HG03139 (cell line): ENCODE measurements around the gene INTS1.
"Not testable (repeated sequence)": the region's sequence is repeated elsewhere in the genome, so short reads cannot be mapped to it uniquely, and the experiment has no call there.

Experiments used
- ATAC-seq: cut with Tn5 transposase; IDR thresholded peaks from one replicate; pipeline ENCODE4 v1.9.1; 2021; ENCODE audit not compliant: unreplicated experiment

Gene INTS1

DNA sequence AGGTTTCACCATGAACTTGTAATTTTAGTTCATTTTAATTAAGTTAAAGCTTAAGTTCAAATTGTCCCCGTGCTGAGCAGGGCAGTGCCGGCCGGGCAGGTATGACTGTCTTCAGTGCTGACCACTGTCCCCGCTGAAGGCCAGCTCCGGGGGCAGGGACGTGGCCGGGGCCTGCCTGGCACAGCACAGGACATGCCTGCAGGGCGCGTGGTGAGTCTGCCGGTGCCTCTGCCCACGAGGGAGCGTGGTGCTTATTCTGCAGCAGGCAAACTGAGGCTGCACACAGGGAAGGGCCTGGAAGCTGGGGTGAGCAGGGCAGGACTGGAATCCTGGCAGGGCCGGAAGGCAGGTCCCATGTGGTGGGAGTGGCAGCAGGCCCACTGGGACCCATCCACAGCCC, 54.7 kb downstream of the INTS1 start:
- no peak for ATAC-seq

DNA sequence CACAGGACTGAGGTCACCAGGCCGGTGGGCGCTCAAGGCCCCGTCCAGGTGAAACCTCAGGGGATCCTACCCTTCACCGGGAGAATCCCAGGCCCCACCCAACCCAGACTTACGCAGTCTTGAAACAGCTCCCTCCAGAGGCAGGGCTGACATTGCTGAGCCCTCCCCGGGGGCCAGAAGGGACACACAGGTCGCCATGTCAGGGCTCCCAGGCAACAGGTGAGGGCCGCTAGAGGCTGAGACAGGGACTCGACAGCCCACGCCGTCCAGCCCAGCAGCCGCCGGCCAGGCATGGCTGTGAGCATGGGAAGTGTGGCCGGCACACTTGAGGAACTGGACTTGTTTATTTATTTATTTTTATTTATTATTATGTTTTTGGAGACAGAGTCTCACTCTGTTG, 55.2 kb downstream of the INTS1 start:
- no peak for ATAC-seq

DNA sequence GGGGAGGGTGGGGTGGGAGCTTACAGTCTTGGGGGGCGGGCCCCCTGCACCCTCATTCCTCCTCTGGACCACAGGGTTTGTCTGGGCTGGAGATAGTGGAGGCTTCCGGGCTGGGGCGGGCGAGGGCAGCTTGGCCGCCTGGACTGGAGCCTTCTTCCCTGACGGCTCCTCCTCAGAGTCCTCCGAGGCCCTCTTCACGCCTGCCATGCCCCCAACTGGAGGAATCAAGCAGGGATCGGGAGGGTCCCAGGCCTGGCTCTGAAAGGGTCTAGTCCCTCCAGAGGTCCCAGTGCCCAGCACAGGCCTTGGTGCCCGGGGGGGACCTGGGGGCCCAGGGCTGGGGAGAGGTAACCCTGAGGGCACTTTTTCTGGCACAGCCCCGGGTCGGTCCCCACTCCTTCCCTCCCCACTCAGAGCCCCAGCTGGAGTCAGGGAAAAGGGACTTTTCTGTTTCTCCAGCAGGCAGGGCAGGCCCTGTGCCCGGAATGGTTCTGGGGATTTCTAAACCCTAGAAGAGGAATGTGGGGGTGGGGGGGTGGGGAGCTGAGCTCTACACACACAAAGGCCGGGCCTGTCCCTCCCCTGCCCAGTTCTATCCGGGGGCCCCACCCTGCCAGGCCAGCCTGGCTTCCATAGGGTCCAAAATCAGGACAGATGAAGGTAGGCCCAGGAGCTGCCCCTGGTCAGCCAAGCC, 56.5 kb downstream of the INTS1 start:
- no peak for ATAC-seq

DNA sequence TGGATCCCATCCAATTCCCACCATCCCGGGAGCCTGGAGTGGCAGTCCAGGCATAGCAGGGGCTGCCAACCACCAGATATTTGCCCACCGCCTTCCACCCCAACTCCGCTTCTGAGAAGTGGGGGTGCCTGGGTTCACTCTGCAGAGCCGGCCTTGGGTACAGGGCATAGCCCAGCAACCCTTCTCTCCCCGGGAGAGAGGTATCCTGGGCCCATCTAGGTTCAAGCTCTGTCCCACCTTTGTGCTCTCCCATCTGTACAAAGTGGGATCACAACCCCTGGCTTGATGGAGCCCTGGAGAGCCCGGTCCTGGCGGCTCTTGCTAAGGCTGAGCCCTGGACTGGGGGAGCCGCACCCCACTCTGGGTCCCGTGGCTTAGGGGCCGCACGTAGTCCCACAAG, 57.1 kb downstream of the INTS1 start:
- ATAC-seq = no peak

DNA sequence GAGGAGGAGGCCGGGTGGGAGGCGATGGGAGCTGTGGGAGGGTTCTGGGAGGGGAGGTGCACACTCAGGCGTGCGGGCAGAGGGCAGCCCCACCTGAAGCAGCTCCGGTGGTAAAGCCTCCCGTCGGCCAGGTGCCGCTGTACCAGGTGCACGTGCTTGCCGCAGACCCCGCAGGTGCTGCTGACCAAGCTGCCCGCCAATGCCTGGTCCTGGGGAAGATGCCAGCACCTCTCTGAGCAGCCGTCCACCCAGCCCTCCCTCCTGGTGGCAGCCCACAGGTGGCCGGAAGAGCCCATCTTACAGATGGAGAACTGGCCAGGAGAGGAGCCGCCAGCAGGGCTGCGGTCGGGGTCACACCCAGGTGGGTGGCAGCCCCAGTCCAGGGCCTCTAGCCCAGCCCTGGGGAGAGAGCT, 57.6 kb downstream of the INTS1 start:
- no peak for ATAC-seq

DNA sequence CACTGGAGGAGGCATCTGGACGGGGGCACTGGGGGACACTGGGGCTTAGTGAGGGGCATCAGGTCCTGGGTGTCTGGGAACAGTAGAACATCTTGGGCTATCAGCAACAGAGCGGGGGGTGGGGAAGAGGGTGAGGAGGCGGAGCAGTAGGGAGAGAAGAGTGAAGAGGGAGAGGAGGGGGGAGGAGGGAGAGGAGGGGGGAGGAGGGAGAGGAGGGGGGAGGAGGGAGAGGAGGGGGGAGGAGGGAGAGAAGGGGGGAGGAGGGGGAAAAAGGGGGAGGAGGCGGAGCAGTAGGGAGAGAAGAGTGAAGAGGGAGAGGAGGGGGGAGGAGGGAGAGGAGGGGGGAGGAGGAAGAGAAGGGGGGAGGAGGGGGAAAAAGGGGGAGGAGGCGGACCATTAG, 58.2 kb downstream of the INTS1 start:
- not testable (repeated sequence) for ATAC-seq

DNA sequence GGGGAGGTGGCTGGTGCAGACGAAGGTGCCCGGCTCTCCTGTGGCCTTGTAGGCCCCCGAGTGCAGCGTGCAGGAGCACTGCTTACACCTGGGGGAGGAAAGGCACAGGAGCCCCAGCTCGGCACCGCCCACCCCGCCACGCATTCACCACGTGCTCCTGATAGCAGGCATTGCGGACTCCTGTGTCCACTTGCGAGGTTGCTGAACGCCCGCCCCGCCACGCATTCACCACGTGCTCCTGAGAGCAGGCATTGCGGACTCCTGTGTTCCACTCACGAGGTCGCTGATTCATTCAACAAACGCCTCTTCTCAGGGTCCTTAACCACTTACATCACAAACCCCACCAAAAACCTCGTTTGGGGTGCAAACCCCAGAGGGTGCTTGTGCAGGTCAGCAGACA, 58.8 kb downstream of the INTS1 start:
- no peak for ATAC-seq

DNA sequence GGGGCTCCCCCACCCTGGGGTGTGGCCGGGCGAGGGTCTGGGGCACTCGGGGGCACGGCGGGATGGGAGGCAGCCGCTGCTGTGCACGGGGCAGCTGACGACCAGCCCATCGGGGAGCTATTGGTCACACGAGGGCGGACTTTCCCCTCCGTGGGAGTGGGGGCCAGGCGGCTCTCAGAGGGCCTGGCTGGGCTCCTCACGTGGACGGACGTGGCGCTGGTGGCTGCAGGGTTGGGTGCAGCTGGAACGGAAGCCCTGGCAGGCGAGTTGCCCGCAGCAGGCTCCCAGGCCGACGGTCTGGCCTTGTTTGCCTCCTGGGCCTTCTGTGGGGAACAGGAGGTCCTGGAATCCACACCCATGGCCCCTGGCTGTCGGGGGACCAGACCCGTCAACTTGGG, 59.3 kb downstream of the INTS1 start:
- no peak for ATAC-seq

DNA sequence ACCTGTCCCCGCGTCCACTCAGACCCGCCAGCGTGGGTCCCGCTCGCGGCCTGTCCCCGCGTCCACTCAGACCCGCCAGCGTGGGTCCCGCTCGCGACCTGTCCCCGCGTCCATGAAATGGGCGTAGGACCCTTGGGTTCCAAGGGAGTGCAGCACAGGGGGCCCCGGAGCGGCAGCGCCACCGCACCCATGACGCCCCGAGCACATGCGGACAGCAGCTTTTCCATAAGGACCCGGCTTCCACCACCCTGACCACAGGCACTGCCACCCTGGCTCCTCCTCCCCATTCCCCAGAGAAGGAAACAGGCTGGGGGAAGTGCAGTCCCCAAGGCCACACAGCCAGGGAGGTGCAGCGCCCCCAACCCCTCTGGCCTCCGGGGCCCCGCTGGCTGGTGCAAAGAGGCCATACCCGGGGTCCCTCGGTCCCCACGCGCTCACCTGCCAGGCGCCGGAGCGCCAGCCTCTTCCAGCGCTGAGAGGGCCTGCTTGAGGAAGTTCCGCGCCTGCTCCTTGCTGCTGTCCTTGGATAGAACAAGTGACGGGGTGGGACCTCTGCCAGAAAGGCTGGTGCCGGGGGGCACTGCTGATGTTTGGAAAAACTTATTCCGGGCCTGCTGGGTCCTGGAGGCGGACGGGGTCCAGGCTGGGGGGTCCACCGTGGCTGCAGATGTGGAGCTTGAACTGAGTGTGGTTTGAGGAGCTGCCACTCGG, 59.8 kb downstream of the INTS1 start:
- no peak for ATAC-seq

DNA sequence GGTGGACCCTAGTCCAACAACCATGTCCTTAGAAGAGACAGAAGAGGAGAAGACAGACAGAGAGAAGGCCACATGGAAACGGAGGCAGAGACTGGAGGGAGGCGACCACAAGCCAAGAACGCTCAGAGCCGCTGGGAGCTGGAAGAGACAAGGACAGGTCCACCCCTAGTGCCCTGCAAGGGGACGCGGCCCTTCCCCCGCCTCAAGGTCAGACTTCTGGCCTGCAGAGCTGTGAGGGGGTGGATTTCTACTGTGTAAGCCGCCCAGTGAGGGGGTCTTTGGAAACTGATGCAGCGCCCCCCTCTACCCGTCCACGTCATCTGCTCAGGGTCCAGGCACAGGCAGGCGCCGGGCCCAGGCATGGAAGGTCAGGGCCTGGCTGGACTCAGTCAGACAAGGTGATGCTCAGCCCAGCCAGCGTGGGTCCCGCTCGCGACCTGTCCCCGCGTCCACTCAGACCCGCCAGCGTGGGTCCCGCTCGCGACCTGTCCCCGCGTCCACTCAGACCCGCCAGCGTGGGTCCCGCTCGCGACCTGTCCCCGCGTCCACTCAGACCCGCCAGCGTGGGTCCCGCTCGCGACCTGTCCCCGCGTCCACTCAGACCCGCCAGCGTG, 60.5 kb downstream of the INTS1 start:
- ATAC-seq = not testable (repeated sequence)

DNA sequence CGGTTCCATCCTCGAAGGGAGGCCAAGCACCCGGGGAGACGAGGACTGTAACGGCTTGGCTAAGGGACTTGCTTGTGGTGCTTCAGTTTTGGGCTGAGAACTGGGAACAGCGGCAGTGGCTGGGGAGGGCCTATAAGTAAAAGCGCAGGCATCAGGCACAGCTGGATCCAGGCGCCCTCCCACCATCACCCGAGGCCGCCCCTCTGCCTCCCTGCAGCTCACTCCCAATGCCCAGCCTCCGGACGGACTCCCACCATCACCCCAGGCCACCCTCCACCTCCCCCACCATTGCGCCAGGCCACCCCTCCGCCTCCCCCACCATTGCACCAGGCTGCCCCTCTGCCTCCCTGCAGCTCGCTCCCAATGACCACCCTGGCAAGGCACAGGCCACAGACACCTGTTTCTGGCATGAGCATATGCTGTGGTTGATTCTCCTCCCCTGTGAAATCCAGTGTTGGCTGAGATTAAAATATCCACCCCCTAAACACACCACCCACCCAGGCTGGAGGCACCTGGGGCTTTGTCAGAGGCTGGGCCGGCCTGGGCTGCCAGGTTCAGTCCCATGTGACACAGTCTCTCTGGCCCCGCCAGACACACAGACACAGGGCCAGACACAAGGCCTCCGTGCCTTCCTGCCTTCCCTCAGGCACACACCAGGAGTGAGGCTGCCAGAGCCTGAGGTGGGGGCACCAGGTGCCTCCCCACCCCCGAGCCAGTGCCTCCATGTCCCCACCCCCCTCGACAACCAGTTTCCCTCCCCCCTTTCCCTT, 61.6 kb downstream of the INTS1 start:
- no peak for ATAC-seq

DNA sequence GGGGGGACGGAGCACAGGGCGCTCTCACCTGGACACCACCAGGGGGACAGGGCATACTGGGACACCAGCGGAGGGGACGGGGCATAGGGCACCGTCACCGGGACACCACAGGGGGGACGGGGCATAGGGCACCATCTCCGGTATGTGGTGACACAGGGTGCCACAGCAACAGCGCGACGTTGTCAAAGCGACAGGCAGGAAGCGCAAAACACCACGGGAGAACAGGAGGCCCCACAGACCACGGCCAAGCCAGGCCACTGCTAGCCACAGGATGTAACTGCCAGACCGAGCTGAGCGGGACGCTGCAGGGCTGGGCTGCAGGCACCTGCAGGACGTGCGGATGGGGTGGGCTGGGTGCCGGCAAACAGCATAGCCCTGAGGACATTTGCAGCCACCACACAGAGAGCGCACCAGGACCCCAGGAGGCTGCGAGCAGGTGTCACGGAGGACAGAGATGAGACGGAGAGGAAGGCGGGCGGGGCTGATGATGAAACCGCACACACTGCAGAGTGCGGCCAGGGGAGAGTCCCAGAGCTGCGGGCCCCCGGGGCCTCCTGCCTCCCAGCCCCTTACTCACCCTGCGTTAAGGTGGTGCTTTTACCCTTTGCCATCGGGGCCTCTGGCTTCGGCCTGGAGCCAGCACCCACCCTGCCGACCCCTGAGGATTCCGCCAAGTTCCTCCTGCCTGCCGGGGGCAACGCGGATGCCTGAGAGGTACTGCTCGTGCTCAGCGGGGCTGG, 62.4 kb downstream of the INTS1 start:
- ATAC-seq = no peak

DNA sequence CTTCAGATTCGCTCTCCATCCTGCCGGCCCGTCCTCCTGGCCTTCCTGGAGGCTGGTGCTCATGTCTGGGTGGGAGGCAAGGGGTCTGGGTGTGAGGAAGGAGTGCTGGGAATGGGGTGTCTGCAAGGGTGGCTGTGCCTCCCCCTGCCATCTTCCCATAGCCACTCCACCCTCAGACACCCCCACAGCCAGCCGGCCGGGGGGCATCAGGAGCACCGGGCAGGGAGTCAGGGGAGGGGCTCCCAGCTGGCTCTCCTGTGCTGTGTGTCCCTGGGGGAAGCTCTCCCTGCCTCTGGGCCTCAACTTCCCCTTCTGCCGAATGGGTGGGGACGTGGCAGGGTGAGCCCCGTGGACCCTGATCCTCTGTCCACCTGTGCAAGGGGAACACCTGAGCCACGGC, 63.6 kb downstream of the INTS1 start:
- ATAC-seq = no peak

DNA sequence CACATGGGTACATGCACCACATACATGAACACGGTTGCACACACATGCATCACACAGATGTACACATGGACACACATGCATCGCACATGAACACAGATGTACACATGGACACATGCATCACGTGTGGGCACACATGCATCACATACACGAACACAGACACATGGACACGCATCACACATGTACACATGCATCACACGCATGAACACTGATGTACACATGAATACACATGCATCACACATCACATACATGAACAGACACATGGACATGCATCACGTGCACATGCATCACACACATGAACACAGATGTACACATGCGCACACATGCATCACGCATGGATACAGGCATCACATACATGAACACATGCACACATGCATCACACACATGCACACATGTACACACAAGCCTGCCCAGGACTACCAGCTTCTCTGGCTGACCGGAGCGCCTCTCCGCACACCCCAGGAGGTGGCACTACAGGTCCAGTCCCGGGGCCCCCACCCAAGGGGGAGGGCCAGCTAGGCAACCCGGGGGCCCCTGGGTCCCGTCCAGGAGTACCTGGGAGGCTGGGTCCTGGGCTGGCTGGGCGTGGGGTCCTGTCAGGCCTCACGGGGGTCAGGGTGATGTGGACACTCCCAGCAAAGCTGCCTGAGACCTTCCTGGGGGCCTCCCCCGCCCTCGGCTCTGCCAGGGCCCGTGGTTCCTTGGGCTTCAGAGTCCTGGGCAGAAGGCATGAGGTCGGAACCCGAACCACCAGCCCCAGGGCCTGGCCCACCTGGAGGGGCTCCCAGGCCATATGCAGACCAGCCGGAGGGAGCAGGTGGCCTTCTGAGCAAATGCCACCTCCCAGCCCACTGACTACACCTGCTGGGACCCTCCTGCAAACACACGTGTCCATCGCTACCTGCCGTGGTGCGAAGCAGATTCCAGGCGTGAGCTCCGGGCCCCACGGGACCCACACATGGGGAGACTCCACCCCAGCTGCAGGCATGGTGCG, 64.5 kb downstream of the INTS1 start:
- no peak for ATAC-seq

DNA sequence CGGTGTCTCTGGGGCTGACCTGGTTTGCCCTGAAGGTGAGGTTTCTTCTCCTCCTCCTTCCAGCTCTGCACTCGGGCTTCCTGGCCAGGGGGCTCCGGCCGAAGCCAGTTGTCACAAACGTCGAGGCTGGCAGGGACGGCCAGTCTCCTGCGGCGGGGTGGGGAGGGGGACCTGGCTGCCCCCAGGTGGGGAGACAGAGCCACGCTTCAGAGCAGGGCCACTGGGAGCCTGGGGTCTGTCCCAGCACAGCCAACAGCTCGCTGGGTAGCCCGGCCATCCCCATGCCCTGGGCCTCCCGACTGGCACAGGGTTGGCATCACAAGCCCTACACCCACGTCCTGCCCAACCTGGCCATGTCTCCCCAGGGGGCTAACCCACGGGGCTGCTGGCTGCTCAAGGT, 65.4 kb downstream of the INTS1 start:
- no peak for ATAC-seq

DNA sequence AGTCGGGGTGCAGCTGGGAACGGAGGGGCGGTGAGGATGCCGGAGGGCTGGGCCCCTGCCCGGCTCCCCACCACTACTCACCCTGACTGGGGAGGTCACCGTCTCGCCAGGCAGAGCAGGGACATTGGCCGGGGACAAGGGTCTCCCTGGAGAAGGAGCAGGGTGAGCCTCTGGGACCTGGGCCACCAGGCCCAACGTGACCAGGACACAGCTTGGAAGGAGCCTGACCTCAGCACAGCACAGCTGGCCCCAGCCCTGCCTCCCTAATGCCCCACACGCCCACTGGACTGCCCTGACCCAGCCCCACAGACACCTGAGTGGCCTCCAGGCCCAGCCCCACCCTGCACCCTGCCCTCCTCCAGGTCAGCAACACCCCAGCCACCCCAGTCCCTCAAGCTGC, 66.0 kb downstream of the INTS1 start:
- no peak for ATAC-seq

DNA sequence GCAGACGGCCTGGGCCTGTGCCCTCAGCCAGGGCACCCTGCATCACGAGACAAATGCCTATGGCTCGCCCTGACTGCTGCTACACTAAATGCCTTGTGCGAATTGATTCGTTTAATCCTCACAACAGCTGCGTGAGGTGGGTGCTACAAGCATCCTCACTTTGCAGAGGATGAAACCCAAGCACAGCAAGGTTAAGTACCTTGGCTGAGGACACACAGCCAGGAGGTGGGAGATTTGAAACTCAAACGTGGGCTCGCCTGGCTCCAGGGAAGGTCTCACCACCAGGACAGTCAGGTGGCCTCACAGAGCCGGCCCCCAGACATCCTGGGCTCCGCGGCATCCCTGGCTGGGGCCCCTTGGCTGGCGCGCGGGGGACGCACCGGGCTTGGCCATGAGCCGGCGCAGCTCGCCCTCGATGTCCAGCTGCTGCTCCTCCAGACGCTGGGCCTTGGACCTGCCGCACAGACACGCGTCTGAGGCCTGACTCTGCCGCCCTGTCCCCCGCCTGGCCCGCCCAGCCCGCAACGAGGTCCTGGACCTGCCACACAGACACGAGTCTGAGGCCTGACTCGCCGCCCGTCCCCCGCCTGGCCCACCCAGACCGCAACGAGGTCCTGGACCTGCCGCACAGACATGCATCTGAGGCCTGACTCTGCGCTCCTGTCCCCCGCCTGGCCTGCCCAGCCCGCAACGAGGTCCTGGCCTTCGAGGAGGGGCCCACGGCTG, 66.9 kb downstream of the INTS1 start:
- ATAC-seq = no peak

DNA sequence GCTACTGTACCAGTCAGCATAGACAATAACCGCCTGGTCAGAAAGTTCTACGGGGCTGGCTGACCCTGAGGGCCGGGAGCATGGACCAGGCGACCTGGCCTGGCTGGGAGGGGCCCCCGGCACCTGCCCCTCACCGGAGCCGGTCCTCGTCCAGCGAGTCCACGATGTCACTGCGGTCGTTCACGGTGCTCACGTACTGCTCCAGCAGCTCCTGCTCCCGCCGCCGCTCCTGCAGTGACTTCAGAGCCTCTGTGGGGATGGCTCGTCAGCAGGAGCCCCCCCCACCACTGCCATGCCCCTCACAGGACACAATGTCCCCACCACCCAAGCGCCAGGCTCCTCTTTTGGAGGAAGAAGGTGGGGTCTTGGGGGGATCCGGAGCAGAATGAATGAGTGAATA, 67.6 kb downstream of the INTS1 start:
- ATAC-seq = no peak
